ENCODE results near the gene NLRP11.

DNA sequence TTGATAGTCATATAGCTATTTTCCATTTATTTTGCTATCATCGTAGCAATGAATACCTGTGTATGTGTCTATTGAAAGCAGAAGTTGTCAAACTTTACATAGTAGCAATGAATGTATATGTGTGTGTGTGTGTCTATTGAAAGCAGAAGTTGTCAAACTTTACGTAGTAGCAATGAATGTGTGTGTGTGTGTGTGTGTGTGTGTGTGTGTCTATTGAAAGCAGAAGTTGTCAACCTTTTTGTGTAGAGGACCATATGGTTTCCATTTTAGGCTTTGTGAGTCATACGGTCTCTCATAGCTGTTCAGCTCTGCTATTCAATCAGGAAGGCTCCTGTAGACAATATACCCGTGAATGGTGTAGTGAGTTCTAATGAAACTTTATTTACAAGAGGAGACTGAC, 25.4 kb upstream of the NLRP11 start:
- TF ChIP-seq, protein P1, sequence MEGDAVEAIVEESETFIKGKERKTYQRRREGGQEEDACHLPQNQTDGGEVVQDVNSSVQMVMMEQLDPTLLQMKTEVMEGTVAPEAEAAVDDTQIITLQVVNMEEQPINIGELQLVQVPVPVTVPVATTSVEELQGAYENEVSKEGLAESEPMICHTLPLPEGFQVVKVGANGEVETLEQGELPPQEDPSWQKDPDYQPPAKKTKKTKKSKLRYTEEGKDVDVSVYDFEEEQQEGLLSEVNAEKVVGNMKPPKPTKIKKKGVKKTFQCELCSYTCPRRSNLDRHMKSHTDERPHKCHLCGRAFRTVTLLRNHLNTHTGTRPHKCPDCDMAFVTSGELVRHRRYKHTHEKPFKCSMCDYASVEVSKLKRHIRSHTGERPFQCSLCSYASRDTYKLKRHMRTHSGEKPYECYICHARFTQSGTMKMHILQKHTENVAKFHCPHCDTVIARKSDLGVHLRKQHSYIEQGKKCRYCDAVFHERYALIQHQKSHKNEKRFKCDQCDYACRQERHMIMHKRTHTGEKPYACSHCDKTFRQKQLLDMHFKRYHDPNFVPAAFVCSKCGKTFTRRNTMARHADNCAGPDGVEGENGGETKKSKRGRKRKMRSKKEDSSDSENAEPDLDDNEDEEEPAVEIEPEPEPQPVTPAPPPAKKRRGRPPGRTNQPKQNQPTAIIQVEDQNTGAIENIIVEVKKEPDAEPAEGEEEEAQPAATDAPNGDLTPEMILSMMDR (IDR thresholded peaks at IDR 0.05): no peak
- no peak for TF ChIP-seq ZFX (IDR thresholded peaks at IDR 0.05; ENCODE audit: borderline replicate concordance)
